HG03457 (cell line): ENCODE results near the gene WSB1.
"Not testable (repeated sequence)": the region's sequence is repeated elsewhere in the genome, so short reads cannot be mapped to it uniquely, and the experiment has no call there.

Experiments
- ATAC-seq: cut with Tn5 transposase; IDR thresholded peaks from one replicate; pipeline ENCODE4 v1.9.1; 2021; ENCODE audit warnings: moderate number of reproducible peaks; ENCODE audit not compliant: unreplicated experiment

Gene WSB1

GRCh38 chr17:27293898-27294688, at the start of gene WSB1:
Gene WSB1, plus strand, starts transcription at chr17:27294114. Its CDS starts 282 bp downstream, at chr17:27294396.
- ATAC-seq, result peak; percentile 65

GRCh38 chr17:27244491-27245223, 49.3 kb upstream of the WSB1 start:
- ATAC-seq, result no peak

- peak; percentile 81 for ATAC-seq
Measured at GRCh38 chr17:27245230-27245696, 48.7 kb upstream of the WSB1 start.

GRCh38 chr17:27246537-27246936, 47.4 kb upstream of the WSB1 start:
- ATAC-seq, result no peak

GRCh38 chr17:27247071-27247957, 46.6 kb upstream of the WSB1 start:
- no peak for ATAC-seq

GRCh38 chr17:27247958-27248342, 46.0 kb upstream of the WSB1 start:
- no peak for ATAC-seq

- ATAC-seq, result not testable (repeated sequence)
Measured at GRCh38 chr17:27250791-27251190, 43.1 kb upstream of the WSB1 start.

GRCh38 chr17:27254802-27255201, 39.1 kb upstream of the WSB1 start:
- not testable (repeated sequence) for ATAC-seq

GRCh38 chr17:27256225-27257030, 37.5 kb upstream of the WSB1 start:
- ATAC-seq, result no peak

GRCh38 chr17:27257031-27257357, 36.9 kb upstream of the WSB1 start:
- ATAC-seq, result no peak

- no peak for ATAC-seq
Measured at GRCh38 chr17:27259356-27259755, 34.6 kb upstream of the WSB1 start.

- ATAC-seq, result no peak
Measured at GRCh38 chr17:27263386-27263785, 30.5 kb upstream of the WSB1 start.

- ATAC-seq, result no peak
Measured at GRCh38 chr17:27264068-27264812, 29.7 kb upstream of the WSB1 start.

- no peak for ATAC-seq
Measured at GRCh38 chr17:27265333-27265732, 28.6 kb upstream of the WSB1 start.

- ATAC-seq, result no peak
Measured at GRCh38 chr17:27266228-27266627, 27.7 kb upstream of the WSB1 start.

GRCh38 chr17:27268394-27269085, 25.4 kb upstream of the WSB1 start:
- no peak for ATAC-seq

- ATAC-seq, result no peak
Measured at GRCh38 chr17:27269201-27269600, 24.7 kb upstream of the WSB1 start.

GRCh38 chr17:27269974-27270373, 23.9 kb upstream of the WSB1 start:
- no peak for ATAC-seq

GRCh38 chr17:27276653-27277156, 17.2 kb upstream of the WSB1 start:
- no peak for ATAC-seq
